ENCODE measurements around the gene EVA1B. TPM values are rescaled to one million over a fixed set of nuclear protein-coding genes. Genes with fewer than 3 reads are reported as not detected.
A peak's percentile ranks its signal among the peaks of the same experiment; 100 is the strongest.

EVA1B gene
- total RNA-seq, 1 experiment from 2014 or later, result 32.0 TPM

- CTCF ChIA-PET, result interaction anchor here (1.2 to 7.0 kb wide), 4 partner anchors 10 to 67 kb away, joined by 5 to 72 read pairs (median 22); no protein-coding TSS in a partner anchor
- no peak for TF ChIP-seq SP1 (CRISPR knock-in tag; conservative IDR thresholded peaks at IDR 0.05)
- no peak for TF ChIP-seq E2F5 (CRISPR knock-in tag; IDR thresholded peaks at IDR 0.05)
- TF ChIP-seq, protein P1, sequence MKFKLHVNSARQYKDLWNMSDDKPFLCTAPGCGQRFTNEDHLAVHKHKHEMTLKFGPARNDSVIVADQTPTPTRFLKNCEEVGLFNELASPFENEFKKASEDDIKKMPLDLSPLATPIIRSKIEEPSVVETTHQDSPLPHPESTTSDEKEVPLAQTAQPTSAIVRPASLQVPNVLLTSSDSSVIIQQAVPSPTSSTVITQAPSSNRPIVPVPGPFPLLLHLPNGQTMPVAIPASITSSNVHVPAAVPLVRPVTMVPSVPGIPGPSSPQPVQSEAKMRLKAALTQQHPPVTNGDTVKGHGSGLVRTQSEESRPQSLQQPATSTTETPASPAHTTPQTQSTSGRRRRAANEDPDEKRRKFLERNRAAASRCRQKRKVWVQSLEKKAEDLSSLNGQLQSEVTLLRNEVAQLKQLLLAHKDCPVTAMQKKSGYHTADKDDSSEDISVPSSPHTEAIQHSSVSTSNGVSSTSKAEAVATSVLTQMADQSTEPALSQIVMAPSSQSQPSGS (CRISPR knock-in tag; IDR thresholded peaks at IDR 0.05; ENCODE audit: borderline replicate concordance, low read depth), result no peak
- no peak for DNase-seq (ENCODE audit: low spot score)
- Mint-ChIP-seq H3K9me3 (no peaks in the 10 kb centered on the region), H3K36me3 (peaks cover 32% of the 10 kb centered on the region), H3K4me1 (peaks cover 8% of the 10 kb centered on the region), H3K4me3 (no peak overlapping the region), H3K27me3 (ENCODE audit: low read depth) (no peaks in the 10 kb centered on the region), H3K27ac (peak overlapping the region; percentile 51)
- no peak for ATAC-seq
- POLR2A ChIA-PET, result no interaction called here
Measured at GRCh38 chr1:36352125-36352909, 28.9 kb upstream of the EVA1B start.

- TF ChIP-seq, protein P2, sequence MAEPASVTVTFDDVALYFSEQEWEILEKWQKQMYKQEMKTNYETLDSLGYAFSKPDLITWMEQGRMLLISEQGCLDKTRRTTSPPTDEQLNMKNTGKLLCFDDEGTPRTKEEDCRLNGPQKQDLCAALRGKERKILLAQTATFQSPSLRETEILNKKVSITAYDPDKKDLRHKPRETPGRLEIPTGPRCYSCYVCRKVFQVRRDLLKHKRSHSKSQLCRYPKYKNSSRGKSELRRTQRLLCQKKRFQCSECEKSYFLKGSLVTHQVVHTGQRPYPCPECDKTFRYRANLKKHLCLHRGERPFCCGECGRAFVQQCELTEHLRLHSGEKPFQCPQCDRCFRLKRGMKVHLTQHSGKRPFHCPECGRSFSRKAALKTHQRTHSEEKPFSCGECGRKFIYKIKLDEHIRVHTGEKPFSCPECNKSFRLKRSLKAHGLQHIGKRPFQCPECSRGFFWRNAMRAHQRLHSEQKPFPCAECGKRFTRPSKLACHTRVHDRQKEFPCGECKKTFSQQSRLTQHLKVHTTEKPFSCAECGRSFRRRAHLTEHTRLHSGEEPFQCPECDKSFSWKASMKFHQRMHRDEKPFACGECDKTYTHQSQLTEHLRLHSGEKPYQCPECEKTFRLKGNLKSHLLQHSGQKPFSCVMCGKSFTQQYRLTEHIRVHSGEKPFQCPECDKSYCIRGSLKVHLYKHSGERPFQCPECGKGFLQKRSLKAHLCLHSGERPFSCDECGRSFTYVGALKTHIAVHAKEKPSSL (CRISPR knock-in tag; conservative IDR thresholded peaks at IDR 0.05), result no peak
- no peak for TF ChIP-seq MYBL2 (CRISPR knock-in tag; IDR thresholded peaks at IDR 0.05)
- TF ChIP-seq, protein P3, sequence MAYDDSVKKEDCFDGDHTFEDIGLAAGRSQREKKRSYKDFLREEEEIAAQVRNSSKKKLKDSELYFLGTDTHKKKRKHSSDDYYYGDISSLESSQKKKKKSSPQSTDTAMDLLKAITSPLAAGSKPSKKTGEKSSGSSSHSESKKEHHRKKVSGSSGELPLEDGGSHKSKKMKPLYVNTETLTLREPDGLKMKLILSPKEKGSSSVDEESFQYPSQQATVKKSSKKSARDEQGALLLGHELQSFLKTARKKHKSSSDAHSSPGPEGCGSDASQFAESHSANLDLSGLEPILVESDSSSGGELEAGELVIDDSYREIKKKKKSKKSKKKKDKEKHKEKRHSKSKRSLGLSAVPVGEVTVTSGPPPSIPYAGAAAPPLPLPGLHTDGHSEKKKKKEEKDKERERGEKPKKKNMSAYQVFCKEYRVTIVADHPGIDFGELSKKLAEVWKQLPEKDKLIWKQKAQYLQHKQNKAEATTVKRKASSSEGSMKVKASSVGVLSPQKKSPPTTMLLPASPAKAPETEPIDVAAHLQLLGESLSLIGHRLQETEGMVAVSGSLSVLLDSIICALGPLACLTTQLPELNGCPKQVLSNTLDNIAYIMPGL (CRISPR knock-in tag; IDR thresholded peaks at IDR 0.05), result no peak
- TF ChIP-seq, protein P4, sequence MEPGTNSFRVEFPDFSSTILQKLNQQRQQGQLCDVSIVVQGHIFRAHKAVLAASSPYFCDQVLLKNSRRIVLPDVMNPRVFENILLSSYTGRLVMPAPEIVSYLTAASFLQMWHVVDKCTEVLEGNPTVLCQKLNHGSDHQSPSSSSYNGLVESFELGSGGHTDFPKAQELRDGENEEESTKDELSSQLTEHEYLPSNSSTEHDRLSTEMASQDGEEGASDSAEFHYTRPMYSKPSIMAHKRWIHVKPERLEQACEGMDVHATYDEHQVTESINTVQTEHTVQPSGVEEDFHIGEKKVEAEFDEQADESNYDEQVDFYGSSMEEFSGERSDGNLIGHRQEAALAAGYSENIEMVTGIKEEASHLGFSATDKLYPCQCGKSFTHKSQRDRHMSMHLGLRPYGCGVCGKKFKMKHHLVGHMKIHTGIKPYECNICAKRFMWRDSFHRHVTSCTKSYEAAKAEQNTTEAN (CRISPR knock-in tag; IDR thresholded peaks at IDR 0.05), result no peak
- no peak for TF ChIP-seq OVOL2 (CRISPR knock-in tag; IDR thresholded peaks at IDR 0.05; ENCODE audit: borderline replicate concordance)
- TF ChIP-seq FOXP4 (CRISPR knock-in tag; IDR thresholded peaks at IDR 0.05), result no peak
- TF ChIP-seq TCF7 (CRISPR knock-in tag; IDR thresholded peaks at IDR 0.05; ENCODE audit: low read depth), result no peak
- TF ChIP-seq ZNF671 (CRISPR knock-in tag; IDR thresholded peaks at IDR 0.05), result no peak
- TF ChIP-seq IRF2 (CRISPR knock-in tag; IDR thresholded peaks at IDR 0.05; ENCODE audit: borderline replicate concordance, low read depth), result no peak
- TF ChIP-seq ATF1 (CRISPR knock-in tag; IDR thresholded peaks at IDR 0.05), result no peak
- no peak for TF ChIP-seq ESRRA (CRISPR knock-in tag; IDR thresholded peaks at IDR 0.05; ENCODE audit: borderline replicate concordance)
- TF ChIP-seq TEAD4 (CRISPR knock-in tag; IDR thresholded peaks at IDR 0.05), result no peak
- TF ChIP-seq NFATC4 (CRISPR knock-in tag; IDR thresholded peaks at IDR 0.05), result no peak
- no peak for TF ChIP-seq NR1H2 (CRISPR knock-in tag; IDR thresholded peaks at IDR 0.05)
- TF ChIP-seq NR3C1 (CRISPR knock-in tag; conservative IDR thresholded peaks at IDR 0.05; ENCODE audit: low read depth), result no peak
- TF ChIP-seq ZBTB21 (CRISPR knock-in tag; IDR thresholded peaks at IDR 0.05; ENCODE audit: borderline replicate concordance), result no peak
- no peaks in the 10 kb centered on the region for H3K9me3 Mint-ChIP-seq
- POLR2A ChIA-PET, result no interaction called here
- no peak for ATAC-seq
- H3K4me1 Mint-ChIP-seq, result peaks cover 8% of the 10 kb centered on the region
- peak overlapping the region; percentile 53 for H3K27ac Mint-ChIP-seq
- H3K36me3 Mint-ChIP-seq, result peaks cover 35% of the 10 kb centered on the region
- CTCF ChIA-PET, result interaction anchor here (1.2 to 7.0 kb wide), 4 partner anchors 9 to 68 kb away, joined by 3 to 72 read pairs (median 20); no protein-coding TSS in a partner anchor
- DNase-seq (ENCODE audit: low spot score), result no peak
- no peak overlapping the region for H3K4me3 Mint-ChIP-seq
- H3K27me3 Mint-ChIP-seq (ENCODE audit: low read depth), result no peaks in the 10 kb centered on the region
Measured at GRCh38 chr1:36351227-36351977, 28.0 kb upstream of the EVA1B start.

Data from WTC11 (cell line).